Esophagus muscularis mucosa (tissue), 4 donors: Measurements from ENCODE around the gene MRPL47. TPM values are rescaled to one million over a fixed set of nuclear protein-coding genes. Genes with fewer than 3 reads are reported as not detected.

ENCODE experiments used
- DNase-seq: peaks from one replicate; pipeline ENCODE4 v3.0.0-alpha.2; 2017; ENCODE audit errors: extremely low spot score
- H3K27ac ChIP-seq, 4 donors: fragments of 200-600 bp; sonication (generic); replicated peaks in 1 of 4; 1 replicate in 3 of 4; 2 replicates in 1 of 4; pipeline ENCODE4 v1.5.1; 2016 to 2019; ENCODE audit warnings: mild to moderate bottlenecking in 1 of 4
- H3K27me3 ChIP-seq, 4 donors: fragments of 200-600 bp; sonication (generic); one replicate each; pipeline versions ENCODE4 v1.5.1 to v1.6.0; 2016 to 2019
- H3K36me3 ChIP-seq, 4 donors: fragments of 200-600 bp; sonication (generic); one replicate each; pipeline ENCODE4 v1.5.1; 2016 to 2019
- H3K4me1 ChIP-seq, 4 donors: fragments of 200-600 bp; sonication (generic); one replicate each; pipeline ENCODE4 v1.5.1; 2016 to 2019
- H3K4me3 ChIP-seq, 4 donors: fragments of 200-600 bp; sonication (generic); 1 replicate in 2 of 4; 2 replicates in 2 of 4; pipeline ENCODE4 v1.5.1; 2016 to 2019; ENCODE audit warnings: mild to moderate bottlenecking in 4 of 4, moderate library complexity in 1 of 4
- H3K9me3 ChIP-seq, 4 donors: fragments of 200-600 bp; sonication (generic); 1 replicate in 3 of 4; 2 replicates in 1 of 4; pipeline ENCODE4 v1.5.1; 2016 to 2019
- CTCF ChIP-seq, 3 experiments: fragments of 200-600 bp in 2 of 3; fragments of 450-650 bp in 1 of 3; sonication (generic) in 2 of 3; IDR thresholded peaks; one replicate each; pipeline ENCODE4 v1.5.1; 2017 to 2019; ENCODE audit warnings: antibody characterized with exemption in 3 of 3, mild to moderate bottlenecking in 2 of 3, moderate library complexity in 1 of 3
- EP300 ChIP-seq: sonication (generic); formaldehyde crosslinking; IDR thresholded peaks from one replicate; pipeline ENCODE4 v1.6.1; 2017; ENCODE audit warnings: antibody characterized with exemption
- POLR2A ChIP-seq: fragments of 450-650 bp; IDR thresholded peaks from one replicate; pipeline ENCODE4 v1.6.1; 2017; ENCODE audit warnings: antibody characterized with exemption, moderate library complexity, mild to moderate bottlenecking, low read depth
- POLR2AphosphoS5 ChIP-seq, 2 donors: sonication (generic); formaldehyde crosslinking; IDR thresholded peaks; one replicate each; pipeline ENCODE4 v1.6.1; 2017; ENCODE audit warnings: antibody characterized with exemption in 2 of 2
- WGBS: methylation state at CpG from one replicate; pipeline ENCODE4 v1.1.5; 2018; 5-methylcytosine and 5-hydroxymethylcytosine counted together
- intact Hi-C: fragments of 100-400 bp; cut with DNase I; formaldehyde crosslinking; loops from one replicate; pipeline ENCODE4 v1.15.1; 2023
- total RNA-seq, 4 donors: library from RNA; depleted of rRNA; stranded (reverse); fragments of >200 nt; gene quantifications; one replicate each; pipeline versions ENCODE4 v1.1.0 to v1.2.1, GENCODE V29; 2016

The MRPL47 gene
- total RNA-seq, 4 donors from 2014 or later = 24.4 to 33.6 (median 30.6) TPM

DNA sequence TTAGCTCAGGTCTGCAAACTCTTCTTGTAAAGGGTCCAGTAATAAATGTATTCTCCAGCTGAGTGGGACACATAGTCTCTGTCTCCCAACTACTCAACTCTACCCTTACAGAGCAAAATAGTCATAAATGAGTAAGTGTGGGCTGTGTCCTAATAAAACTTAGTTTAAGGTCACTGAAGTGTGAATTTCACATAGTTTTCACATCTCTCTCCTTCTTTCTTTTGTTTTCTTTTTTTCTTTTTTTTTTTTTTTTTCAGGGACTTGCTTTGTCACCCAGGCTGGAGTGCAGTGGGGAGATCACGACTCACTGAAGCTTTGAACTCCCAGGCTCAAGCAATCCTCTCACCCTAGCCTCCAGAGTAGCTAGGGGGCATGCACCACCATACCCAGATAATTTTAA, 43.6 kb downstream of the MRPL47 start:
- no peaks in the 10 kb centered on the region for H3K9me3 ChIP-seq
- H3K4me3 ChIP-seq = no peak overlapping the region
- H3K27me3 ChIP-seq = no peaks in the 10 kb centered on the region
- intact Hi-C loops = loop anchor here (5.0 to 10.0 kb wide), 3 partner anchors 113 to 416 kb away; partner anchors contain the start of genes MFN1 and PIK3CA
- no peak for TF ChIP-seq POLR2AphosphoS5 (IDR thresholded peaks at IDR 0.05)
- no peak for TF ChIP-seq CTCF (IDR thresholded peaks at IDR 0.05)
- no peak for TF ChIP-seq POLR2A
- no peak for TF ChIP-seq EP300
- peaks cover 6 to 24% (median 15%) of the 10 kb centered on the region in 4 donors for H3K4me1 ChIP-seq
- no peak overlapping the region for H3K27ac ChIP-seq
- no peaks in the 10 kb centered on the region for H3K36me3 ChIP-seq
- 83% methylated on average over 1 of the region's 1 CpG for WGBS
- DNase-seq = no peak

- no peaks in the 10 kb centered on the region for H3K27me3 ChIP-seq
- WGBS = 5% methylated on average over 3 of the region's 3 CpGs
- no peak overlapping the region for H3K27ac ChIP-seq
- no peak for DNase-seq
- H3K9me3 ChIP-seq = no peaks in the 10 kb centered on the region
- no peak overlapping the region for H3K4me3 ChIP-seq
- no peaks in the 10 kb centered on the region for H3K36me3 ChIP-seq
- TF ChIP-seq POLR2A (no peak), POLR2AphosphoS5 (IDR thresholded peaks at IDR 0.05) (no peak), CTCF (IDR thresholded peaks at IDR 0.05) (peak; percentile 82 to 94 (median 92)), EP300 (no peak)
- intact Hi-C loops = loop anchor here (2.0 kb wide), 1 partner anchor 138 kb away; no protein-coding TSS in a partner anchor
- peaks cover 3 to 11% (median 6%) of the 10 kb centered on the region in 4 donors for H3K4me1 ChIP-seq
Measured at GRCh38 chr3:179558742-179559364, 45.6 kb downstream of the MRPL47 start.

DNA sequence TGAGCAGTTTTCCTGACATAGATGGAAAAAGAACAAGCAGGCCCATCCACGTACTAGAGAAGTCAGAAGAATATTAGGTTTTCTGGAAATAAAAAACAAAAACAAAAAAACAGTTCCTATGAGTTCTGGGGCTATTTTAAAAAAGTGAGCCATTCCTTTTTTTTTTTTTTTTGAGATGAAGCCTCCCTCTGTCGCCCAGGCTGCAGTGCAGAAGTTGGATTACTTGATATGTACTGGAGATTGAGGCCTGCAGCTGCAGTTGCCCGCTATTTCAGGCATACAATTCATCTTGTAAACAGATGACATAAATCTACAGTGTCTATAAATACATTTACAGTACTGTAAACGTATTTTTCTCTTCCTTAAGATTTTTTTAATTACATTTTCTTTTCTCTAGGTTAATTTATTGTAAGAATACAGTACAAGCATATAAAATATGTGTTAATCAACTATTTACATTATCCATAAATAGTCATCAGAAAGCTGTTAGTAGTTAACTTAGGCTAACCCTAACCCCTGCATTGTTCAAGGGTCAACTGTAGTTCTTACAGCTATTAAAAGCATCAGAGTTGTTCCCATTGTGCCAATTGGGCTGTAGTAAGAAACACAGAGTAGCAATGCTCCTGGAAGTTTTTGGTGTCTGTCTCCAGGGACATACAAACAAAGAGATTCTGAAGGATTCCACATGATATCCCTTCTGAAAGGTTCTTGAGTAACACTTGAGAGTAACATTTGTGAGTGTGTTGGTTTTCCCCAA, 52.9 kb downstream of the MRPL47 start:
- no peaks in the 10 kb centered on the region for H3K27me3 ChIP-seq
- H3K36me3 ChIP-seq = no peaks in the 10 kb centered on the region
- peak overlapping the region in 2 of 4 donors; percentile 6 to 47 for H3K27ac ChIP-seq
- no peaks in the 10 kb centered on the region for H3K9me3 ChIP-seq
- peaks cover 6 to 17% (median 13%) of the 10 kb centered on the region in 4 donors for H3K4me1 ChIP-seq
- TF ChIP-seq POLR2A (no peak), CTCF (IDR thresholded peaks at IDR 0.05) (no peak), POLR2AphosphoS5 (IDR thresholded peaks at IDR 0.05) (no peak), EP300 (no peak)
- intact Hi-C loops = no loop called here
- 36% methylated on average over 4 of the region's 4 CpGs for WGBS
- no peak overlapping the region for H3K4me3 ChIP-seq
- DNase-seq = no peak

- Histone ChIP-seq H3K27me3 (no peaks in the 10 kb centered on the region), H3K4me1 (peaks cover 6 to 13% (median 10%) of the 10 kb centered on the region in 4 donors), H3K27ac (no peak overlapping the region), H3K4me3 (no peak overlapping the region), H3K9me3 (no peaks in the 10 kb centered on the region), H3K36me3 (no peaks in the 10 kb centered on the region)
- intact Hi-C loops = no loop called here
- DNase-seq = no peak
- TF ChIP-seq EP300 (no peak), POLR2AphosphoS5 (IDR thresholded peaks at IDR 0.05) (no peak), POLR2A (no peak), CTCF (IDR thresholded peaks at IDR 0.05) (no peak)
- WGBS = 80% methylated on average over 1 of the region's 2 CpGs
Measured at GRCh38 chr3:179546814-179547241, 57.6 kb downstream of the MRPL47 start.
